Glomerular visceral epithelial cell (primary cell): ENCODE data around the gene CCSER1.
A peak's percentile ranks its signal among the peaks of the same experiment; 100 is the strongest.
"Not testable (repeated sequence)": the region's sequence is repeated elsewhere in the genome, so short reads cannot be mapped to it uniquely, and the experiment has no call there.

Source experiments
- DNase-seq: peaks from one replicate; pipeline ENCODE4 v3.0.0-alpha.2; 2016; ENCODE audit errors: extremely low spot score

Gene CCSER1

DNA sequence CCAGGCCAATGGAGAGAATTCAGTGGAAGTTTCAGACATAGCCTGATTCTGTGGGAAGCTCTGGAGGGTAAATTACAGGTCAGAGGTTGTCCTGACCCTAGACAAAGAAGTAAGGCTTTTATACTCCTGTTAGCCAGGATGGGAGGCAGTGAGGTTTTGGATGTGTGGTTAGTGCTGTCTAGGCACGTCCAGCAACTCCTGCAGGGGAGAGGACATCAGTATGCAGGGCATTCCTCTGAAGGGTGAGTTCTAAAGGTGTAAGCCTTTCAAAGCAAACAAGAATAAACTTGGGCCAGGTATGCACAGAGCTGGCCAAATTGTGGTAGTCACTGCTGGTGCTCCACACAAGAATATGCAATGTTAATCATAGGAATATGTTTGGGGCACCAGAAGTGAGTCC lies 562.5 kb downstream of the CCSER1 start:
- no peak for DNase-seq

DNA sequence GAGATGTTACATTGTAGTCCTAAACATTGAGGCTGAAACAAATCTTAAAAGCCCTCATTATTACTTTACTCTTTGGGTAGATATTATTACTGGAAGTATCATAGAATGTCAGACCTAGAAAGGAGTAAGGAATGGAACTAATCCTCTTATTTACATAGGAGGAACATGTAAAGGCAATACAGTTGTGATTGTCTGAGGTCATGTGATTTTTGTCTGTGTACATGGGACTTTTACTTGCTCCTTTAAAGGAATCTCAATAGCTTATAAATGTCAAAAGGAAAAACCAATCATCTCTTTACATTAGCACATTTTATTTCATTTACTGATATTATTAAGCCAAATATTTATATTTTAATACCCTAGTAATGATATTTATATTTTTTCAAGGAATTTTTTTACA lies 568.2 kb downstream of the CCSER1 start:
- DNase-seq, result no peak

GRCh38 chr4:90705501-90705900 lies 578.3 kb downstream of the CCSER1 start:
- not testable (repeated sequence) for DNase-seq

DNA sequence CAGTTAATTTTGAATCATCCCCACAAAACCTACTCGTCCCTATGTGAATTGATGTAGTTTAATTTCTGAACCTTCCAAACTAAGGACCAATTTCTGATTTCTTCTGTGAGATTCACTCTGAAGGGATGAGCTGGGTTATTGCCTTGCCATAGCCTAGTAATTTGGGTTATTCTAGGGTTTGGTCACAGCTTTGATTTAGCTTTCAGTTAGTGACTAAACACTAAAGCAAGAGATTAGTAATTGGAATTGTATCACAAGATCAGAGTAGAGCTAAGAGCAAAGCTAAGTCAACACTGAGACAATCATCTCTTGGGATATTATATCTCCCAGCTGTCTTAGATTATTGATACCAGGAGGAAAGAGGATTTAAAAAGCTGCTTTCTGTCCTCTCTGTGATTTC lies 588.0 kb downstream of the CCSER1 start:
- DNase-seq, result no peak

DNA sequence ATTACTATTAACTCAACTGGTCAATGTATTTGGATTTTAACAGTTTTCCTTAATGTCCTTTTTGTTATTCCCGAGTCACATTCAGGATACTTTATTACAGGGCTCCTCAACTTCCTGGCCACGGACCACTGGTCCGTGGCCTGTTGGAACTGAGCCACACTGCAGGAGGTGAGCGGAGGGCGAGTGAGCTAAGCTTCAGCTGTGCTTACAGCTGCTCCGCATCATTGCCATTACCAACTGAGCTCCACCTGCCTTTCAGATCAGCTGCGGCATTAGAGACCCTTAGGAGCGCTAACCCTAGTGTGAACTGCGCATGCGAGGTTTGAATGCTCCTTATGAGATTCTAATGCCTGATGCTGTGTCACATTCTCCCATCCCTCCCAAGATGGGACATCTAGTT lies 591.7 kb downstream of the CCSER1 start:
- peak; percentile 88 for DNase-seq

- peak; percentile 74 for DNase-seq
These were observed 600.7 kb downstream of the CCSER1 start for GRCh38 chr4:90727938-90728337.

DNA sequence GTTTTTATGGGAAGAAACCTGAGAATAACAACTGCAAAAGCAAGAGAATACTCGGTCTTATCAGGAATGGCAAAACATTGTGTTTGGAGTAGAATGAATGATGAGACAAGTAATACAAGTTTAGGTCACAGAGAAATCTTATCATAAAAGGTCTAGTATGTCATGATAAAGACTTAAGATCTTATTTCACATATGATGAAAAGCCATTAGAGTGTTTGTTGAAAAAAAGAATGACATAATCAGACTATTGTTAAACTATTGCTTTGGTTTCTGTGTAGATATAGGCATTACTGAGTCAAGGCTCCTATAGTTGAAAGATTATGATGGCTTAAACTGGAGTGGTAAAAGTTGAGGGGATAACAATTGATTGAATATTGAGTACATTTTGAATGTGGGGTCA lies 603.6 kb downstream of the CCSER1 start:
- DNase-seq, result no peak

DNA sequence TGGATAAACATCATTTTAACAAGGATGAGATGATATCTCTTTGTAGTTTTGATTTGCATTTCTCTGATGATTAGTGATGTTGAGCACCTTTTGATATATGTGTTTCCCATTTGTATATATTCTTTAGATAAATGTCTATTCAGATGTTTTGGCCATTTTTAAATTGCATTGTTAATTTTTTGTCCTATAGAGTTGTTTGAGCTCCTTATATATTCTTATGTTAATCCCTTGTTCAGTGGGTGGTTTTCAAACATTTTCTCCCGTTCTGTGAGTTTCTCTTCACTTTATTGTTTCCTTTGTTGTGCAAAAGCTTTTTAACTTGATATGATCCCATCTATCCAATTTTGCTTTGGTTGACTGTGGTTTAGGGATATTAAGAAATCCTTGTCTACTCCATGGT lies 606.0 kb downstream of the CCSER1 start:
- DNase-seq, result no peak

GRCh38 chr4:90745176-90745575 lies 618.0 kb downstream of the CCSER1 start:
- peak; percentile 6 for DNase-seq

DNA sequence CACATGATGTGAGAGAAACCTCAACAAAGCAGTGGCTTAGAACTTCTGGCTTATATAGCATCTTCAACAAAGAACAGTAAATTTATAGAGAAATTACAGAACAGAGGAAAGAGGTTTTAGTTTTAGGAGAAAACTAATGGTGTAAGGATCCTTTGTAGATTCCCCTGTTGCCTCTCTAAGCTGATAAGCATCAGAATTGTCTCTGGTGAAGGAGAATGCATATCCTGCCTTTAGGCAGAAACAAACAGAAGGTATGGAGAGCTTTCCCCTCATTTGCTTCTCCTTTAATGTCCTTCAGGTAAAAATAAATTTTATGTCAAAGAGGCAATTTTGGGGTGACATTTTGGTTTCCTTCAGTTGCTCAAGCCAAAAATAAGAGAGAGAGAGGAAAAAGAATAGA lies 625.9 kb downstream of the CCSER1 start:
- no peak for DNase-seq

DNA sequence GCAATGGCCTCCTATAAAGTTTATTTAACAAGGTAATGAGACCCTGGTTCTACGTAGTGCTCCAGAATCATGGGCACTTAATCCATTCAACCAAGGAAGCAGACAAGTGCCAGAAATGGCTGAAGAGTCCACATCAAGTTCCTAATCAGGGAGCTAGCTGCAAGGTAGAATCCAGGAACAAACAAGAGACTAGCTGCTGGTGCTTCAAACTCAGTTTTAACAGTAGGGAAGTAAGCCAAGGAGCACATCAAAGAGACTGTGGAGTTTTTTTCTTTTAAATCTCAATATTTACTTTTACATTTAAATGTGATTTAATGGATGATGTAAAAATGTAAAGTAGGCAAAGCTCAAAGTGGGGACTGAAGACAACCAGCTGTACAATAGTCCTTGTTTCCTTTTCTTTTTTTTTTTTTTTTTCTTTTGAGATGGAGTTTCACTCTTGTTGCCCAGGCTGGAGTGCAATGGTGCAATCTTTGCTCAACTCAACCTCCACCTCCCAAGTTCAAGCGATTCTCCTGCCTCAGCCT lies 630.4 kb downstream of the CCSER1 start:
- no peak for DNase-seq

- no peak for DNase-seq
These were observed 632.9 kb downstream of the CCSER1 start for GRCh38 chr4:90760059-90760458.

- no peak for DNase-seq
These were observed 639.6 kb downstream of the CCSER1 start for GRCh38 chr4:90766837-90767236.

- DNase-seq, result no peak
These were observed 642.1 kb downstream of the CCSER1 start for GRCh38 chr4:90769251-90769650.

DNA sequence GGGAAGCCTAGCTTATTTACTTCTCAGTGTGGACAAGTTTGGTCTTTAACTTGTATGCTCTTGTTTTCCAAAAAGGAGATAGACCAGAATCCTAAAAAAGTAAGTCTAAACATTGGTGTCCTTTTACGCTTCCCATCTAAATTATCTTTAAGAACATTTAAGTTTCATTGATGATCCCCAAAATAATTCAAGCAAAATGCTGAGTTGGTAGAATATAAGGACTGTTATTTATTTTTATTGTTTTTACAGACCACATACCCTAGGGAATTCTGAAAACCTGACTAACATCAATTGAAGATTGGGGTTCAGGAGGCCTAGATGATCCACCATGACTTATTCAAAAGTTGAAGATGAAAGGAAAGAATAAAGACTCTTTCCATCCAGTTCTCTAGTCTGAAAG lies 653.0 kb downstream of the CCSER1 start:
- DNase-seq, result no peak

DNA sequence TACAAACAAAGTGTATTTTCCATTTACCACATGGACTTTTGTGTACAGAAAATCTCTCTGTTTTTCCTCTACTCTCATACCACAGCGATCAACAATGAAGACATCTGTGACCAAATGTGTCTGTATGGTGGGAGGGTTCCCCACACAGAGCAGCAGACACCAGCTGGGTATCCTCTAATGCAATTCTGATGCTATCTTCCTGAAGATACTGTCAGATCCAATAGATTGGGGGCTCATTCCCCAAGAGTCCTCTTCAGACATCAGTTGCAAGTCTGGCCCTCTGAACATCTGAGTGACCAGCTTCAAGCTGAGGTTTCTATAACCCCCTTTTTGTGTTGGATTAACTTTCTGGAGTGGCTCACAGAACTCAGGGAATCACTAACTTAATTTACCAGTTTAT lies 659.4 kb downstream of the CCSER1 start:
- DNase-seq, result no peak

- no peak for DNase-seq
These were observed 665.5 kb downstream of the CCSER1 start for GRCh38 chr4:90792696-90793095.

DNA sequence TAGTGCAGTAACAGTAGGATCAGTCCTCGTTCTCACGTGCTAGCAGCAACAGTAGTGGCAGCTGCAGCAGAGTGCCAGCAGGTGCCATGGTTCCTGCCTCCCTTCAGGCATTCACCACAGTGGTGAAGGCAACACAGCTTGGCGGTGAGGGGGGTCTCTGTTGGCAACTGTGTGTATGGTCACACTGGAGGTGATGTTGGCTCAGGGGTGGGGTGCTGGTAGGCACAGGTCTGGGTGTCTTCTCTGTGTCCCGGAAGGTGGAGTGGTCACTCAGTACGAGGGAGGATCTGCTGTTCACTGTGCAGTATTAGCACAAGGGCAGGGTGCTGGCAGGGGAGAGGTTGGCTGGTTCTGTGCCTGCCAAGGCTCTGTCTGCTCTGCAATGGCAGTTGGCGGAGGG lies 671.8 kb downstream of the CCSER1 start:
- no peak for DNase-seq

- no peak for DNase-seq
These were observed 672.7 kb downstream of the CCSER1 start for GRCh38 chr4:90799895-90800294.

GRCh38 chr4:90815569-90815968 lies 688.4 kb downstream of the CCSER1 start:
- no peak for DNase-seq

DNA sequence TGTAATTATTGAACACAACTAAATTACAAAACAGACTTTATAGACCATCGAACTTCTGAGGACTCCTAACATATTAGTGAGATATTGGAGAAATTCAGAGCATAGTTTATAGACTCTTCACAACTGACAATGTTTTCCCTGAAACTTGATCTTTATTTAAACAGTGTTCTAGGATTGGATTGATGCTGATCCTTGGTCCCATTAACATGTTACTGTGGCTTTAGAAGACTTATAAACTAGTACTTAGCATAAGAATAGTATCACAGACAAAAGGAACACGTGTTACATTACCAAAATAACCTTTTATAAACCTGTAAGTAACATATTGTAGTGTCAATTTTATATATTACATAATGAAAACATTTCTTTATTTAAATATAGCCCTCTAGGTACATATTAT lies 689.6 kb downstream of the CCSER1 start:
- DNase-seq, result no peak

DNA sequence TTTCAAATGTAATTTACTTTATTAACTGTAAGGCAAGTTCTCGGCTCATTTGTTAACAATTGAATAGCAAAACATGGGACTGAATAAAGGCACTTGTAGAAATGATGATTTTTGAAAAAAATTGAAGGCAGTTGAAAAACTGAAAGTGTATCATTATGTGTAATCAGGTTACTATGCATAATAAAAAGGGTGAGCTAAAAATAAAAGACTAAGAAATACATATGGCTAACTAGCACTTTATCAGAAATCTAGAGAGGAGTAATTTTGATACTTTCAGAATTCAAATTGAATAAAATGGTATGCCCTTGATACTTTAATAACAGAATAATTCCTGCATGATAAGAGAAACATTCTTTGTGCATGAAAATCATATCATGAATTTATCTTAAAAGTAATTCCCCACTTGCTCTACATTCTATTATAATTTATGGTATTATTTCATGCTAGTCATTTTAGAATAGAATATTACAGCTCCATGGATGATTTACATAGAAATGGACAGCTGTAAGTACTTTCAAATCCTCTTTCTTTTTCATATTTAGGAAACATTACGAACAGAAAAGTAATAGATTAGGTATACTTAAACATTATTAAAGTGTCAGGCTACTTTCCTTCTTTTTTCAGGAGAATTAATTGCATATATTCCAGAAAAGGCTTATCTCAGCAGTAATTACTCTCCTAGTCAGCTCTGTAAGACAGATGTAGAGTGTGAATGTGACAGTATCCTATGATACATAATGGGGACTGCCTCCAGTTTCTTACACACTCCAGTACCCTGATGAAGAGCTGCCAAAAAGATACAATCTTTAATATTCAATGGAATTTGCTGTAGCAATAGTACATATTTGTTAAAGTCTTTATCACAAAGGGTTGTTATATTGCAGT lies 697.3 kb downstream of the CCSER1 start:
- no peak for DNase-seq

GRCh38 chr4:90825849-90826248 lies 698.7 kb downstream of the CCSER1 start:
- DNase-seq, result no peak

GRCh38 chr4:90833706-90834105 lies 706.5 kb downstream of the CCSER1 start:
- DNase-seq, result no peak
